GM23338 (cell line): ENCODE measurements around the gene NRP2. TPM values are rescaled to one million over a fixed set of nuclear protein-coding genes. Genes with fewer than 3 reads are reported as not detected.

Experiments
- ATAC-seq: fragments of 200-7000 bp; cut with Tn5 transposase; 3 replicates; pipeline ENCODE4 v1.9.1; 2020
- DNase-seq: peaks from one replicate; pipeline ENCODE4 v3.0.0-alpha.2; 2015; ENCODE audit warnings: low spot score
- H2AFZ ChIP-seq: fragments of 200-600 bp; sonication (generic); 2 replicates; pipeline ENCODE4 v1.8.0; 2016; ENCODE audit warnings: antibody characterized with exemption, mild to moderate bottlenecking, moderate library complexity
- H3F3A ChIP-seq: fragments of 200-600 bp; sonication (generic); replicated peaks from 2 replicates; pipeline ENCODE4 v1.8.0; 2017; ENCODE audit warnings: antibody characterized with exemption, mixed run types, low read depth
- H3K27ac ChIP-seq: fragments of 200-600 bp; sonication (generic); 2 replicates; pipeline ENCODE4 v1.6.1; 2016; ENCODE audit warnings: low read depth
- H3K27me3 ChIP-seq: fragments of 200-600 bp; sonication (generic); 2 replicates; pipeline ENCODE4 v1.8.0; 2016; ENCODE audit warnings: mild to moderate bottlenecking, mixed run types, moderate library complexity; ENCODE audit not compliant: insufficient read depth
- H3K36me3 ChIP-seq: fragments of 200-600 bp; sonication (generic); 2 replicates; pipeline ENCODE4 v1.8.0; 2016; ENCODE audit warnings: mild to moderate bottlenecking; ENCODE audit not compliant: insufficient read depth
- H3K4me1 ChIP-seq: fragments of 200-600 bp; sonication (generic); 2 replicates; pipeline ENCODE4 v1.8.0; 2016; ENCODE audit warnings: mild to moderate bottlenecking, moderate library complexity; ENCODE audit not compliant: insufficient read depth
- H3K4me2 ChIP-seq: fragments of 200-600 bp; sonication (generic); 2 replicates; pipeline ENCODE4 v1.7.1; 2017; ENCODE audit warnings: mixed run types
- H3K4me3 ChIP-seq: fragments of 200-600 bp; sonication (generic); 2 replicates; pipeline ENCODE4 v1.6.1; 2016; ENCODE audit warnings: mixed run types
- H3K79me2 ChIP-seq: fragments of 200-600 bp; sonication (generic); replicated peaks from 2 replicates; pipeline ENCODE4 v1.8.0; 2017; ENCODE audit warnings: mild to moderate bottlenecking; ENCODE audit not compliant: insufficient read depth
- H3K9me2 ChIP-seq: fragments of 200-600 bp; sonication (generic); 2 replicates; pipeline ENCODE4 v1.8.0; 2017; ENCODE audit not compliant: insufficient read depth
- H4K20me1 ChIP-seq: fragments of 200-600 bp; sonication (generic); replicated peaks from 2 replicates; pipeline ENCODE4 v1.8.0; 2017; ENCODE audit warnings: mild to moderate bottlenecking; ENCODE audit not compliant: insufficient read depth
- H3K27ac Mint-ChIP-seq: 2 replicates; pipeline ENCODE4 v1.8.0; 2020; ENCODE audit warnings: inconsistent platforms, mild to moderate bottlenecking, moderate library complexity, mixed read lengths
- H3K27me3 Mint-ChIP-seq: 3 replicates; pipeline ENCODE4 v1.8.0; 2022; ENCODE audit warnings: low read depth, mild to moderate bottlenecking, moderate library complexity, mixed read lengths, inconsistent platforms; ENCODE audit not compliant: insufficient read depth, poor library complexity
- H3K36me3 Mint-ChIP-seq: 3 replicates; pipeline ENCODE4 v1.8.0; 2021; ENCODE audit warnings: low read depth, mild to moderate bottlenecking, inconsistent platforms, moderate library complexity, mixed read lengths
- H3K4me1 Mint-ChIP-seq: 3 replicates; pipeline ENCODE4 v1.8.0; 2020; ENCODE audit warnings: mild to moderate bottlenecking, inconsistent platforms, mixed read lengths
- H3K4me3 Mint-ChIP-seq: 3 replicates; pipeline ENCODE4 v1.8.0; 2021; ENCODE audit warnings: moderate library complexity, mild to moderate bottlenecking, inconsistent platforms, mixed read lengths
- H3K9me3 Mint-ChIP-seq: 3 replicates; pipeline ENCODE4 v1.8.0; 2020; ENCODE audit warnings: moderate library complexity, mild to moderate bottlenecking, inconsistent platforms, mixed read lengths
- CREB1 ChIP-seq: fragments of 250-450 bp; sonication (Bioruptor Pico); IDR thresholded peaks from 2 replicates; pipeline ENCODE4 v1.5.0; 2020; ENCODE audit warnings: low read depth, mild to moderate bottlenecking, moderate library complexity
- CTCF ChIP-seq, 2 experiments: fragments of 200-600 bp in 1 of 2; sonication (generic) in 1 of 2; conservative IDR thresholded peaks; 2 replicates each; pipeline versions ENCODE4 v1.5.1 to v1.6.1; 2016 to 2017; ENCODE audit warnings: antibody characterized with exemption in 2 of 2, low read depth in 2 of 2, mild to moderate bottlenecking in 2 of 2, moderate library complexity in 1 of 2
- EZH2 ChIP-seq: fragments of 200-600 bp; sonication (generic); IDR thresholded peaks from one replicate; pipeline ENCODE4 v1.8.0; 2017; ENCODE audit warnings: antibody characterized with exemption, mild to moderate bottlenecking, low read depth; ENCODE audit not compliant: unreplicated experiment
- EZH2phosphoT487 ChIP-seq: fragments of 200-600 bp; sonication (generic); IDR thresholded peaks from one replicate; pipeline ENCODE4 v1.8.1; 2018; ENCODE audit warnings: antibody characterized with exemption; ENCODE audit not compliant: unreplicated experiment
- JUNB ChIP-seq: IDR thresholded peaks from one replicate; pipeline ENCODE4 v1.6.1; 2016; ENCODE audit warnings: antibody characterized with exemption; ENCODE audit not compliant: unreplicated experiment
- NANOG ChIP-seq: IDR thresholded peaks from 2 replicates; pipeline ENCODE4 v1.6.1; 2016; ENCODE audit warnings: antibody characterized with exemption, borderline replicate concordance
- POLR2AphosphoS5 ChIP-seq: IDR thresholded peaks from 2 replicates; pipeline ENCODE4 v1.6.1; 2016; ENCODE audit warnings: antibody characterized with exemption, low read depth
- REST ChIP-seq: IDR thresholded peaks from one replicate; pipeline ENCODE4 v1.6.1; 2018; ENCODE audit warnings: antibody characterized with exemption; ENCODE audit not compliant: unreplicated experiment
- STAT1 ChIP-seq: IDR thresholded peaks from one replicate; pipeline ENCODE4 v1.6.1; 2016; ENCODE audit warnings: antibody characterized with exemption; ENCODE audit not compliant: unreplicated experiment
- ZNF114 ChIP-seq: fragments of 250-450 bp; sonication (Bioruptor Pico); IDR thresholded peaks from 2 replicates; pipeline ENCODE4 v1.5.0; 2020; ENCODE audit warnings: mild to moderate bottlenecking, moderate library complexity
- ZNF331 ChIP-seq: fragments of 250-450 bp; sonication (Bioruptor Pico); IDR thresholded peaks from 2 replicates; pipeline ENCODE4 v1.5.0; 2020; ENCODE audit warnings: low read depth, mild to moderate bottlenecking, moderate library complexity
- ZNF462 ChIP-seq: fragments of 250-450 bp; sonication (Bioruptor Pico); IDR thresholded peaks from 2 replicates; pipeline ENCODE4 v1.5.0; 2020; ENCODE audit warnings: mild to moderate bottlenecking, moderate library complexity
- polyA plus RNA-seq: library from polyadenylated mRNA; unstranded; fragments of >200 nt; fragmentation: Nextera tagmentation; extraction: Ambion mirVana; gene quantifications from 2 replicates; pipeline ENCODE4 v1.2.1, GENCODE V29; 2016
- total RNA-seq: library from RNA; depleted of rRNA; stranded (reverse); fragments of >200 nt; shearing (Covaris generic); gene quantifications from 2 replicates; pipeline ENCODE4 v1.2.3, GENCODE V29; 2014
- TF ChIP-seq, protein P1 (sequence below): IDR thresholded peaks from 2 replicates; pipeline ENCODE4 v1.6.1; 2016; ENCODE audit warnings: antibody characterized with exemption

NRP2 gene
- total and polyA plus RNA-seq, 2 experiments from 2014 or later, result 18.4 to 22.0 TPM

- Histone ChIP-seq H3K4me3 (no peak overlapping the region), H3K27ac (no peak overlapping the region), H3K36me3 (no peaks in the 10 kb centered on the region), H3K79me2 (no peaks in the 10 kb centered on the region), H3K9me2 (peaks cover 12% of the 10 kb centered on the region), H4K20me1 (no peaks in the 10 kb centered on the region), H3K4me1 (peaks cover 9% of the 10 kb centered on the region), H2AFZ (no peak overlapping the region), H3F3A (peaks cover 7% of the 10 kb centered on the region; the same call in 1 of the 2 replicates), H3K4me2 (no peak overlapping the region), H3K27me3 (no peaks in the 10 kb centered on the region)
- Mint-ChIP-seq H3K36me3 (peaks cover 6% of the 10 kb centered on the region; the same call in 1 of the 3 replicates), H3K27ac (no peak overlapping the region), H3K4me3 (no peak overlapping the region), H3K27me3 (peaks cover 3% of the 10 kb centered on the region), H3K9me3 (no peaks in the 10 kb centered on the region), H3K4me1 (peaks cover 27% of the 10 kb centered on the region)
- TF ChIP-seq POLR2AphosphoS5, result no peak
- TF ChIP-seq REST, result no peak
- TF ChIP-seq CREB1 (CRISPR knock-in tag), result no peak
- no peak for TF ChIP-seq ZNF114
- TF ChIP-seq ZNF462, result no peak
- no peak for TF ChIP-seq CTCF (conservative IDR thresholded peaks at IDR 0.05; ENCODE audit: low read depth in 2 of 2)
- no peak for TF ChIP-seq EZH2phosphoT487
- TF ChIP-seq STAT1, result no peak
- TF ChIP-seq EZH2, result no peak
- no peak for TF ChIP-seq JUNB
- TF ChIP-seq NANOG, result no peak
- TF ChIP-seq, protein P1, sequence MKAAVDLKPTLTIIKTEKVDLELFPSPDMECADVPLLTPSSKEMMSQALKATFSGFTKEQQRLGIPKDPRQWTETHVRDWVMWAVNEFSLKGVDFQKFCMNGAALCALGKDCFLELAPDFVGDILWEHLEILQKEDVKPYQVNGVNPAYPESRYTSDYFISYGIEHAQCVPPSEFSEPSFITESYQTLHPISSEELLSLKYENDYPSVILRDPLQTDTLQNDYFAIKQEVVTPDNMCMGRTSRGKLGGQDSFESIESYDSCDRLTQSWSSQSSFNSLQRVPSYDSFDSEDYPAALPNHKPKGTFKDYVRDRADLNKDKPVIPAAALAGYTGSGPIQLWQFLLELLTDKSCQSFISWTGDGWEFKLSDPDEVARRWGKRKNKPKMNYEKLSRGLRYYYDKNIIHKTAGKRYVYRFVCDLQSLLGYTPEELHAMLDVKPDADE, result no peak
- no peak for TF ChIP-seq ZNF331
- ATAC-seq, result no peak
- DNase-seq, result no peak
These were observed 77.4 kb downstream of the NRP2 start for GRCh38 chr2:205759732-205760131.
